GM06990 (cell line): ENCODE results near the gene NFIL3.
"Not testable (repeated sequence)": the region's sequence is repeated elsewhere in the genome, so short reads cannot be mapped to it uniquely, and the experiment has no call there.

Experiments used
- DNase-seq: peaks from one replicate; pipeline ENCODE4 v3.0.0-alpha.2; 2011; ENCODE audit not compliant: insufficient read length; ENCODE audit errors: extremely low read depth
- H3K27me3 ChIP-seq: replicated peaks from 2 replicates; pipeline ENCODE4 v1.6.0; 2011; ENCODE audit warnings: low read length; ENCODE audit not compliant: control insufficient read depth, insufficient read depth
- H3K36me3 ChIP-seq: 2 replicates; pipeline ENCODE4 v1.5.1; 2011; ENCODE audit warnings: low read length; ENCODE audit not compliant: control insufficient read depth, insufficient read depth
- H3K4me3 ChIP-seq: replicated peaks from 2 replicates; pipeline ENCODE4 v1.5.1; 2011; ENCODE audit warnings: low read depth, mild to moderate bottlenecking, control low read depth, low read length
- CTCF ChIP-seq: IDR thresholded peaks from 2 replicates; pipeline ENCODE4 v1.5.1; 2011; ENCODE audit warnings: low read length, control low read depth, mild to moderate bottlenecking, inconsistent platforms; ENCODE audit not compliant: insufficient read depth, poor library complexity, severe bottlenecking

The NFIL3 gene

GRCh38 chr9:91378695-91379127, 44.9 kb downstream of the NFIL3 start:
- TF ChIP-seq CTCF, result no peak
- Histone ChIP-seq H3K4me3 (no peak overlapping the region), H3K36me3 (no peaks in the 10 kb centered on the region), H3K27me3 (no peaks in the 10 kb centered on the region)
- no peak for DNase-seq

DNA sequence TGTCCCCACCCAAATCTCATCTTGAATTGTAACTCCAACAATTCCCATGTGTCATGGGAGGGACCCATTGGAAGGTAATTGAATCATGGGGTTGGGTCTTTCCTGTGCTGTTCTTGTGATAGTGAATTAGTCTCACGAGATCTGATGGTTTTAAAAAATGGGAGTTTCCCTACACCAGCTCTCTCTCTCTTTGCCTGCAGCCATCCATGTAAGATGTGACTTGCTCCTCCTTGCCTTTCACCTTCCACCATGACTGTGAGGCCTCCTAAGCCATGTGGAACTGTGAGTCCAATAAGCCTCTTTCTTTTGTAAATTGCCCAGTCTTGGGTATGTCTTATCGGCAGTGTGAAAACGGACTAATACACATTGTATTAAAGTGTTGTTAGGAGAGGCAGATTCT, 45.6 kb downstream of the NFIL3 start:
- not testable (repeated sequence) for H3K36me3 ChIP-seq, DNase-seq, H3K27me3 ChIP-seq, H3K4me3 ChIP-seq

GRCh38 chr9:91376239-91376638, 47.4 kb downstream of the NFIL3 start:
- Histone ChIP-seq H3K27me3 (no peaks in the 10 kb centered on the region), H3K36me3 (no peaks in the 10 kb centered on the region), H3K4me3 (no peak overlapping the region)
- no peak for TF ChIP-seq CTCF
- no peak for DNase-seq

DNA sequence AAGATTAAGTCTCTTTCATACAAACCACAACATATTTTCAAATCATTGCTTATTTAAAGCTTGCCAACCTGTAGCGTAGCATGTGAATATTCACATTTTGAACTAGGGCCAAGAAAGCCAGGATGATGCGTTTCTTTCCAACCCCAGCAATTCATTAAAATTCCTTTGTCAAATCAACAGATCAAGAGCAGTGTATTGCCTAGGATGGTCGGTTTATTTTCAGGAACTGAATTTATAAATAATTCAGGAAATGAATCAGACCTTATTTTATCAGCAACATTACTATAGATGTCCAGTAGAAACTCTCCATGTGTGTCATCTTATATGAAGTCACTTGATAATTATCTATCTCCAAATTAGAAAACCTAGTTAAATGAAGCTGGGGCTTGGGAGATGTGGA, 48.7 kb downstream of the NFIL3 start:
- Histone ChIP-seq H3K27me3 (no peaks in the 10 kb centered on the region), H3K36me3 (no peaks in the 10 kb centered on the region), H3K4me3 (no peak overlapping the region)
- no peak for TF ChIP-seq CTCF
- no peak for DNase-seq

- H3K36me3 ChIP-seq, result no peaks in the 10 kb centered on the region
- no peaks in the 10 kb centered on the region; the same call in 1 of the 2 replicates for H3K27me3 ChIP-seq
- TF ChIP-seq CTCF, result no peak
- DNase-seq, result no peak
- no peak overlapping the region for H3K4me3 ChIP-seq
Observed at GRCh38 chr9:91371894-91372293, 51.7 kb downstream of the NFIL3 start.

DNA sequence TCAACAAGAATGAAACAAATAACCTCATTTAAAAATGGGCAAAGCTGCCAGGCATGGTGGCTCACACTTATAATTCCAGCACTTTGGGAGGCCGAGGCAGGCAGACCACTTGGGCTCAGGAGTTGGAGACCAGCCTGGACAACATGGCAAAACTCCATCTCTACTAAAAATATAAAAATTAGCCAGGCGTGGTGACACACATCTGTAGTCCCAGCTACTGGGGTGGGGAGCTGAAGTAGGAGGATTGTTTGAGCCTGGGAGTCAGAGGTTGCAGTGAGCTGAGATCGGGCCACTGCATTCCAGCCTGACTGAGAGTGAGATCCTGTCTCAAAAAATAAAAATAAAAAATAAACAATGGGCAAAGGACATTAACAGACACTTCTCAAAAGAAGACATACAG, 53.6 kb downstream of the NFIL3 start:
- not testable (repeated sequence) for H3K27me3 ChIP-seq, H3K4me3 ChIP-seq, H3K36me3 ChIP-seq, DNase-seq

- Histone ChIP-seq H3K36me3 (no peaks in the 10 kb centered on the region), H3K4me3 (no peak overlapping the region), H3K27me3 (no peaks in the 10 kb centered on the region; the same call in 1 of the 2 replicates)
- no peak for DNase-seq
- no peak for TF ChIP-seq CTCF
Observed at GRCh38 chr9:91364702-91365101, 58.9 kb downstream of the NFIL3 start.
